K562 (cell line): ENCODE data around the gene CLIP2. TPM values are rescaled to one million over a fixed set of nuclear protein-coding genes. Genes with fewer than 3 reads are reported as not detected.
A peak's percentile ranks its signal among the peaks of the same experiment; 100 is the strongest.

Source experiments
- ATAC-seq: fragments of 200-7000 bp; cut with Tn5 transposase; 3 replicates; pipeline ENCODE4 v1.9.1; 2020; ENCODE audit warnings: moderate library complexity
- BruUV-seq: library from RNA; stranded (reverse); fragments of 400-500 nt; replicated peaks from 2 replicates; lab custom pipeline; 2021; lab: Mats Ljungman, UMichigan
- CTCF ChIA-PET: fragments of 300-600 bp; formaldehyde crosslinking; extraction: SDS; loops from one replicate; lab custom pipeline; 2021; ENCODE audit warnings: low intra/inter-chr PET ratio; lab: Yijun Ruan, JAX
- POLR2A ChIA-PET: fragments of 300-600, 350-650 bp; sonication (Branson Sonifier 250); formaldehyde crosslinking; extraction: SDS; loops from one replicate; lab custom pipeline; 2021; ENCODE audit warnings: antibody characterized with exemption, inconsistent platforms; lab: Yijun Ruan, JAX
- DNase-seq, 4 experiments: peaks; one replicate each; pipeline versions ENCODE4 v3.0.0 to v3.0.0-alpha.2; 2011 to 2018; ENCODE audit warnings: low spot score in 3 of 4, mixed read lengths in 3 of 4; ENCODE audit errors: extremely low read depth in 1 of 4
- FAIRE-seq: peaks from 2 replicates; lab custom pipeline; 2011; peaks lifted over from hg19 to GRCh38; lab: Jason Lieb, UNC
- H2AFZ ChIP-seq: 2 replicates; pipeline ENCODE4 v1.6.0; 2011; ENCODE audit warnings: low read depth, low read length, control low read depth, inconsistent platforms
- H3K27ac ChIP-seq: fragments of 200-600 bp; 3 replicates; pipeline ENCODE4 v1.8.0; 2011; ENCODE audit warnings: low read depth, mild to moderate bottlenecking, control low read depth, inconsistent platforms, low read length, moderate library complexity, mixed read lengths; ENCODE audit errors: extremely low read depth
- H3K27me3 ChIP-seq, 2 experiments: fragments of 300-600 bp in 1 of 2; 2 replicates in 1 of 2; 3 replicates in 1 of 2; pipeline versions ENCODE4 v1.6.0 to v1.8.0; 2011; ENCODE audit warnings: inconsistent platforms in 2 of 2, low read length in 2 of 2, mild to moderate bottlenecking in 1 of 2, mixed read lengths in 1 of 2, moderate library complexity in 1 of 2; ENCODE audit not compliant: control insufficient read depth in 2 of 2, insufficient read depth in 2 of 2
- H3K36me3 ChIP-seq: fragments of 300-600 bp; 3 replicates; pipeline ENCODE4 v1.8.0; 2011; ENCODE audit warnings: mild to moderate bottlenecking, low read length, inconsistent platforms; ENCODE audit not compliant: control insufficient read depth, insufficient read depth
- H3K4me1 ChIP-seq, 2 experiments: fragments of 200-600 bp in 1 of 2; replicated peaks in 1 of 2; 2 replicates in 1 of 2; 3 replicates in 1 of 2; pipeline versions ENCODE4 v1.5.1 to v1.8.0; 2011; ENCODE audit warnings: inconsistent platforms in 2 of 2, low read length in 2 of 2, mild to moderate bottlenecking in 1 of 2, mixed read lengths in 1 of 2, moderate library complexity in 1 of 2; ENCODE audit not compliant: control insufficient read depth in 2 of 2, insufficient read depth in 2 of 2
- H3K4me2 ChIP-seq: 2 replicates; pipeline ENCODE4 v1.6.1; 2011; ENCODE audit warnings: low read length, control low read depth, inconsistent platforms, mixed read lengths; ENCODE audit not compliant: insufficient read depth
- H3K4me3 ChIP-seq: fragments of 200-600 bp; sonication (generic), shearing (Covaris generic); 2 replicates; pipeline ENCODE4 v1.5.1; 2016; ENCODE audit warnings: control low read depth, inconsistent platforms
- H3K79me2 ChIP-seq: fragments of 200-600 bp; 3 replicates; pipeline ENCODE4 v1.8.0; 2011; ENCODE audit warnings: low read length, inconsistent platforms; ENCODE audit not compliant: control insufficient read depth, insufficient read depth
- H3K9ac ChIP-seq, 2 experiments: 2 replicates each; pipeline versions ENCODE4 v1.6.0 to v1.6.1; 2011; ENCODE audit warnings: low read depth in 2 of 2, low read length in 2 of 2, control low read depth in 1 of 2, inconsistent platforms in 1 of 2, mild to moderate bottlenecking in 1 of 2, mixed read lengths in 1 of 2; ENCODE audit not compliant: insufficient read depth in 1 of 2
- H3K9me1 ChIP-seq: one replicate; pipeline ENCODE4 v1.6.0; 2011; ENCODE audit warnings: inconsistent platforms, mild to moderate bottlenecking, low read length, moderate library complexity; ENCODE audit not compliant: control insufficient read depth, insufficient read depth
- H3K9me3 ChIP-seq: replicated peaks from 2 replicates; pipeline ENCODE4 v1.5.1; 2011; ENCODE audit warnings: low read depth, low read length, inconsistent platforms; ENCODE audit not compliant: control insufficient read depth, insufficient read depth
- H4K20me1 ChIP-seq: replicated peaks from 2 replicates; pipeline ENCODE4 v1.6.1; 2011; ENCODE audit warnings: low read length, inconsistent platforms, mixed read lengths; ENCODE audit not compliant: control insufficient read depth, insufficient read depth
- ADNP ChIP-seq: fragments of 200-800 bp; sonication (Bioruptor generic); IDR thresholded peaks from 2 replicates; pipeline ENCODE4 v1.6.1; 2016; ENCODE audit warnings: missing genetic modification characterization, missing compliant biosample characterization
- CBX3 ChIP-seq, 2 experiments: IDR thresholded peaks; 1 replicate in 1 of 2; 2 replicates in 1 of 2; pipeline ENCODE4 v1.6.1; 2012; ENCODE audit warnings: inconsistent platforms in 2 of 2, low read length in 2 of 2, borderline replicate concordance in 1 of 2, control low read depth in 1 of 2
- FOS ChIP-seq: IDR thresholded peaks from 3 replicates; pipeline ENCODE4 v1.6.1; 2011; ENCODE audit not compliant: insufficient read length; ENCODE audit errors: extremely low read depth
- JUN ChIP-seq, 2 experiments: sonication (generic) in 1 of 2; formaldehyde crosslinking in 1 of 2; IDR thresholded peaks; 2 replicates each; pipeline versions ENCODE4 v1.6.1 to v1.8.0; 2012 to 2022; ENCODE audit warnings: borderline replicate concordance in 2 of 2, mild to moderate bottlenecking in 2 of 2, improper control_type of control experiment in 1 of 2, low read depth in 1 of 2, low read length in 1 of 2, missing genetic modification reagents in 1 of 2
- MCM3 ChIP-seq: fragments of 450-650 bp; IDR thresholded peaks from 2 replicates; pipeline ENCODE4 v1.6.1; 2016
- MYC ChIP-seq, 2 experiments: fragments of 250-450 bp in 1 of 2; sonication (Bioruptor Pico) in 1 of 2; IDR thresholded peaks; 2 replicates each; pipeline versions ENCODE4 v1.5.1 to v1.6.1; 2012 to 2021; ENCODE audit warnings: low read depth in 2 of 2, borderline replicate concordance in 1 of 2, improper control_type of control experiment in 1 of 2, low read length in 1 of 2, mild to moderate bottlenecking in 1 of 2, moderate library complexity in 1 of 2
- NFIC ChIP-seq: fragments of 450-650 bp; IDR thresholded peaks from 2 replicates; pipeline ENCODE4 v1.6.1; 2017; ENCODE audit warnings: mild to moderate bottlenecking, inconsistent platforms
- RBFOX2 ChIP-seq: fragments of 200-400 bp; formaldehyde crosslinking; IDR thresholded peaks from 2 replicates; pipeline ENCODE4 v1.6.1; 2017; ENCODE audit warnings: low read depth, mild to moderate bottlenecking, low read length, moderate library complexity
- RBM15 ChIP-seq: fragments of 200-400 bp; formaldehyde crosslinking; IDR thresholded peaks from 2 replicates; pipeline ENCODE4 v1.6.1; 2018; ENCODE audit warnings: mild to moderate bottlenecking, low read length, moderate library complexity; ENCODE audit not compliant: insufficient read depth
- RBM25 ChIP-seq: fragments of 200-400 bp; formaldehyde crosslinking; IDR thresholded peaks from 2 replicates; pipeline ENCODE4 v1.6.1; 2018; ENCODE audit warnings: low read length, low read depth, moderate library complexity; ENCODE audit not compliant: severe bottlenecking
- SMARCA4 ChIP-seq: fragments of 450-650 bp; IDR thresholded peaks from 2 replicates; pipeline ENCODE4 v1.6.1; 2016
- SMARCC2 ChIP-seq: fragments of 450-650 bp; IDR thresholded peaks from 2 replicates; pipeline ENCODE4 v1.6.1; 2017; ENCODE audit warnings: antibody characterized with exemption, moderate library complexity, mild to moderate bottlenecking, low read depth
- TRIM24 ChIP-seq, 2 experiments: fragments of 450-650 bp; IDR thresholded peaks; 2 replicates each; pipeline ENCODE4 v1.6.1; 2016
- ZFP1 ChIP-seq: fragments of 450-650 bp; formaldehyde crosslinking; IDR thresholded peaks from 2 replicates; pipeline ENCODE4 v1.4.0; 2020; ENCODE audit warnings: mild to moderate bottlenecking, mixed read lengths
- ZFP36 ChIP-seq: fragments of 150-350 bp; IDR thresholded peaks from 2 replicates; pipeline ENCODE4 v1.6.1; 2018; ENCODE audit warnings: low read length, low read depth; ENCODE audit not compliant: partially characterized antibody
- ZNF699 ChIP-seq: fragments of 250-450 bp; sonication (Bioruptor Pico); IDR thresholded peaks from 2 replicates; pipeline ENCODE4 v1.8.0; 2021; ENCODE audit warnings: mild to moderate bottlenecking, moderate library complexity; ENCODE audit not compliant: insufficient replicate concordance
- ZZZ3 ChIP-seq: fragments of 450-650 bp; IDR thresholded peaks from 2 replicates; pipeline ENCODE4 v1.6.1; 2016; ENCODE audit warnings: antibody characterized with exemption, mild to moderate bottlenecking, moderate library complexity
- WGBS: fragments of 100-300 bp; shearing (Covaris generic); methylation state at CpG from one replicate; pipeline ENCODE4 v1.1.6; 2016; ENCODE audit warnings: low coverage, mixed read lengths; ENCODE audit not compliant: insufficient coverage; ENCODE audit errors: missing lambda C conversion rate; 5-methylcytosine and 5-hydroxymethylcytosine counted together
- in situ Hi-C: fragments of 300-500 bp; cut with MboI; formaldehyde crosslinking; loops from 4 replicates; pipeline ENCODE4 v1.15.0; 2018; ENCODE audit warnings: inconsistent platforms, mixed read lengths
- intact Hi-C: fragments of 100-400 bp; cut with micrococcal nuclease; formaldehyde crosslinking; loops from 2 replicates; pipeline ENCODE4 v1.14.2; 2022
- polyA plus RNA-seq, 8 experiments: library from polyadenylated mRNA; depleted of rRNA in 4 of 8; stranded (reverse) in 5 of 8; unstranded in 3 of 8; fragments of >200 nt; fragmentation: Nextera tagmentation in 2 of 8; fragmentation: Illumina TruSeq in 1 of 8; extraction: Ambion mirVana in 2 of 8; extraction: Trizol in 1 of 8; gene quantifications; 2 replicates each; pipeline versions ENCODE4 v1.2.1 to v1.2.3, GENCODE V29; 2011 to 2014; ENCODE audit warnings: inconsistent platforms in 1 of 8, missing spikeins in 1 of 8
- total RNA-seq, 7 experiments: library from RNA; depleted of rRNA in 6 of 7; stranded (reverse); fragments of >200 nt in 6 of 7; fragmentation: Illumina TruSeq in 2 of 7; extraction: Trizol in 2 of 7; gene quantifications; 2 replicates each; pipeline versions ENCODE4 v1.2.1 to v1.2.3, GENCODE V29; 2011 to 2021; ENCODE audit warnings: low replicate concordance in 1 of 7
- TF ChIP-seq, protein P1 (sequence below), 2 experiments: fragments of 450-650 bp in 1 of 2; sonication (generic) in 1 of 2; formaldehyde crosslinking in 1 of 2; IDR thresholded peaks in 1 of 2; conservative IDR thresholded peaks in 1 of 2; 2 replicates each; pipeline versions ENCODE4 v1.6.1 to v1.8.1; 2016 to 2023; ENCODE audit warnings: mild to moderate bottlenecking in 2 of 2, moderate library complexity in 2 of 2, inconsistent platforms in 1 of 2, missing genetic modification reagents in 1 of 2
- TF ChIP-seq, protein P2 (sequence below): fragments of 250-450 bp; sonication (Bioruptor Pico); IDR thresholded peaks from 2 replicates; pipeline ENCODE4 v1.4.0; 2020; ENCODE audit warnings: mild to moderate bottlenecking

The CLIP2 gene
- total and polyA plus RNA-seq, 9 of the 15 experiments (the other 6 are each of a cell fraction or from before 2014, with no cell fraction given), result 0.07 to 5.4 (median 2.1) TPM

DNA sequence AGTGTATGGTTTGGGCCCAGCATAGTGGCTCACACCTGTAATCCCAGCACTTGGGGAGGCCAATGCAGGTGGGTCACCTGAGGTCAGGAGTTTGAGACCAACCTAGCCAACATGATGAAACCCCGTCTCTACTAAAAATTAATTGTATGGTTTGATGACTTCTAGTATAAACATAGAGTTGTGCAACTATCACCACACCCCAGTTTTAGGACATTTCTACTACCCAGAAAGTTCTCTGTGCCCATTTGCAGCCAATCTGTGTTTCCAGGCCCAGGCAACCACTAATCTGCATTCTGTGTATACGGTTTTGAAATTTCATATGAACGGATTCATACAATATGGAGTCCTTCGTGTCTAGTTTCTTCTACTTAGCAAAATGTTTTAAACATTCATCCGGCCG is 20.0 kb downstream of the CLIP2 start (continued):
- TF ChIP-seq ZFP1 (CRISPR knock-in tag), result no peak

DNA sequence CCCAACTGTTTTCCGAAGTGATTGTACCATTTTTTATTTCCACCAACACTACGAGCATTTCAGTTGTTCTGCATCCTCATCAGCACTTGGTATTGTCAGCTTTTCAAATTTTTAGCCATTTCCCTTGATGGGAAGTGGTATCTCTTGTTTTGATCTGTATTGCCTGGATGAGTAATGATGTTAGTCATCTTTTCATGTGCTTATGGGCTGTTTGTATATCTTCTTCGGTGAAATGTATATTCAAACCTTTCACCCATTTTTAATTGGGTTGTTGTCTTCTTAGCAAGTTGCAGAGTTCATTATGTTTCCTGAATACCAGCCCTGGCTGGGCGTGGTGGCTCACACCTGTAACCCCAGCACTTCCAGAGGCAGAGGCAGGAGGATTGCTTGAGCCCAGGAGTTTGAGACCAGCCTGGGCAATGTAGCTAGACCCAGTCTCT is 22.1 kb downstream of the CLIP2 start:
- Histone ChIP-seq H3K27me3 (peaks cover 0 to 7% of the 10 kb centered on the region in 2 experiments; a peak in 2 of 5 replicates), H4K20me1 (no peaks in the 10 kb centered on the region), H3K27ac (no peak overlapping the region), H3K4me1 (peaks cover 10 to 13% of the 10 kb centered on the region in 2 experiments), H3K4me2 (no peak overlapping the region), H3K9ac (no peak overlapping the region), H2AFZ (no peak overlapping the region), H3K4me3 (no peak overlapping the region), H3K9me3 (no peaks in the 10 kb centered on the region), H3K9me1 (no peaks in the 10 kb centered on the region), H3K79me2 (no peaks in the 10 kb centered on the region), H3K36me3 (no peaks in the 10 kb centered on the region)
- WGBS, result 9% methylated on average over 4 of the region's 4 CpGs
- FAIRE-seq, result peak; percentile 67
- intact Hi-C loops, result loop anchor here (10.0 kb wide), 1 partner anchor 57 kb away; the partner anchor contains the start of gene RFC2
- ChIA-PET CTCF (no interaction called here), POLR2A (interaction anchor here (0.9 to 1.0 kb wide), 2 partner anchors 9 to 19 kb away, joined by 3 to 4 read pairs; no protein-coding TSS in a partner anchor)
- ATAC-seq, result no peak
- DNase-seq, result no peak
- in situ Hi-C loops, result no loop called here
- no TSS peak for BruUV-seq
- TF ChIP-seq RBFOX2 (no peak), SMARCA4 (peak; percentile 80), TRIM24 (IDR thresholded peaks at IDR 0.05) (peak; percentile 36 to 85; a peak in 3 of 4 replicates), MCM3 (no peak), FOS (peak; percentile 58), ZZZ3 (no peak), JUN (IDR thresholded peaks at IDR 0.05; ENCODE audit: borderline replicate concordance, low read depth, low read length) (peak; percentile 94), JUN (CRISPR knock-in tag; IDR thresholded peaks at IDR 0.05; ENCODE audit: borderline replicate concordance) (no peak), ZNF699 (CRISPR knock-in tag) (no peak), SMARCC2 (0 out of 2 replicates have a peak, but pooled peaks have one; percentile 62), ADNP (tag) (peak; percentile 79), RBM15 (no peak), ZFP36 (peak; percentile 98), NFIC (no peak), CBX3 (IDR thresholded peaks at IDR 0.05; ENCODE audit: borderline replicate concordance in 1 of 2, low read length in 2 of 2) (peak in 1 of 2 experiments; percentile 52; a peak in 1 of 3 replicates), MYC (IDR thresholded peaks at IDR 0.05; ENCODE audit: low read depth, low read length) (no peak), MYC (CRISPR knock-in tag; IDR thresholded peaks at IDR 0.05; ENCODE audit: borderline replicate concordance, low read depth) (no peak), RBM25 (peak; percentile 78)
- TF ChIP-seq, protein P1, sequence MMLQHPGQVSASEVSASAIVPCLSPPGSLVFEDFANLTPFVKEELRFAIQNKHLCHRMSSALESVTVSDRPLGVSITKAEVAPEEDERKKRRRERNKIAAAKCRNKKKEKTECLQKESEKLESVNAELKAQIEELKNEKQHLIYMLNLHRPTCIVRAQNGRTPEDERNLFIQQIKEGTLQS (IDR thresholded peaks at IDR 0.05), result peak; percentile 93
- TF ChIP-seq, protein P1 (CRISPR knock-in tag; conservative IDR thresholded peaks at IDR 0.05), result no peak
- TF ChIP-seq, protein P2, sequence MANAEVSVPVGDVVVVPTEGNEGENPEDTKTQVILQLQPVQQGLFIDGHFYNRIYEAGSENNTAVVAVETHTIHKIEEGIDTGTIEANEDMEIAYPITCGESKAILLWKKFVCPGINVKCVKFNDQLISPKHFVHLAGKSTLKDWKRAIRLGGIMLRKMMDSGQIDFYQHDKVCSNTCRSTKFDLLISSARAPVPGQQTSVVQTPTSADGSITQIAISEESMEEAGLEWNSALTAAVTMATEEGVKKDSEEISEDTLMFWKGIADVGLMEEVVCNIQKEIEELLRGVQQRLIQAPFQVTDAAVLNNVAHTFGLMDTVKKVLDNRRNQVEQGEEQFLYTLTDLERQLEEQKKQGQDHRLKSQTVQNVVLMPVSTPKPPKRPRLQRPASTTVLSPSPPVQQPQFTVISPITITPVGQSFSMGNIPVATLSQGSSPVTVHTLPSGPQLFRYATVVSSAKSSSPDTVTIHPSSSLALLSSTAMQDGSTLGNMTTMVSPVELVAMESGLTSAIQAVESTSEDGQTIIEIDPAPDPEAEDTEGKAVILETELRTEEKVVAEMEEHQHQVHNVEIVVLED (CRISPR knock-in tag), result no peak
